Neural cell (in vitro differentiated cells): Measurements from ENCODE around the gene ADTRP. TPM values are rescaled to one million over a fixed set of nuclear protein-coding genes. Genes with fewer than 3 reads are reported as not detected.

Experiments used
- H2AFZ ChIP-seq: fragments of 200-600, 300-800 bp; sonication (generic), shearing (Covaris generic); 2 replicates; pipeline ENCODE4 v1.6.0; 2014; ENCODE audit warnings: low read depth, mild to moderate bottlenecking, antibody characterized with exemption, low read length, moderate library complexity
- H3F3A ChIP-seq: fragments of 200-600 bp; shearing (Covaris generic); 2 replicates; pipeline ENCODE4 v1.6.1; 2016; ENCODE audit warnings: mild to moderate bottlenecking, moderate library complexity, mixed read lengths, antibody characterized with exemption, low read length; ENCODE audit not compliant: insufficient read depth, poor library complexity, severe bottlenecking
- H3K27ac ChIP-seq: fragments of 200-600, 300-800 bp; sonication (generic), shearing (Covaris generic); 2 replicates; pipeline ENCODE4 v1.5.1; 2014; ENCODE audit warnings: mild to moderate bottlenecking, low read length, moderate library complexity
- H3K27me3 ChIP-seq: fragments of 300-800, 200-600 bp; sonication (generic), shearing (Covaris generic); 2 replicates; pipeline ENCODE4 v1.6.0; 2014; ENCODE audit warnings: mild to moderate bottlenecking, low read depth, low read length, moderate library complexity; ENCODE audit not compliant: insufficient read depth
- H3K36me3 ChIP-seq: fragments of 300-800, 200-600 bp; sonication (generic), shearing (Covaris generic); 2 replicates; pipeline ENCODE4 v1.5.1; 2014; ENCODE audit warnings: mild to moderate bottlenecking, antibody characterized with exemption, low read length, moderate library complexity; ENCODE audit not compliant: insufficient read depth
- H3K4me2 ChIP-seq: fragments of 300-800, 200-600 bp; sonication (generic), shearing (Covaris generic); 2 replicates; pipeline ENCODE4 v1.6.0; 2014; ENCODE audit warnings: mild to moderate bottlenecking, low read length
- H3K4me3 ChIP-seq: fragments of 300-800, 200-600 bp; sonication (generic), shearing (Covaris generic); 2 replicates; pipeline ENCODE4 v1.5.1; 2014; ENCODE audit warnings: mild to moderate bottlenecking, low read length, moderate library complexity
- H3K79me2 ChIP-seq: fragments of 200-600 bp; shearing (Covaris generic); replicated peaks from 2 replicates; pipeline ENCODE4 v1.6.0; 2014; ENCODE audit warnings: mild to moderate bottlenecking, low read length, moderate library complexity; ENCODE audit not compliant: insufficient read depth
- H3K9ac ChIP-seq: fragments of 300-800, 200-600 bp; sonication (generic), shearing (Covaris generic); 2 replicates; pipeline ENCODE4 v1.6.1; 2016; ENCODE audit warnings: mild to moderate bottlenecking, low read length, mixed read lengths
- H3K9me2 ChIP-seq: fragments of 200-600 bp; shearing (Covaris generic); 2 replicates; pipeline ENCODE4 v1.6.1; 2016; ENCODE audit warnings: mild to moderate bottlenecking, low read length, mixed read lengths; ENCODE audit not compliant: insufficient read depth
- H3K9me3 ChIP-seq: fragments of 200-600, 300-800 bp; sonication (generic), shearing (Covaris generic); 2 replicates; pipeline ENCODE4 v1.6.1; 2016; ENCODE audit warnings: mild to moderate bottlenecking, mixed run types, low read length, moderate library complexity, mixed read lengths
- H4K20me1 ChIP-seq: fragments of 200-600 bp; shearing (Covaris generic); 2 replicates; pipeline ENCODE4 v1.6.1; 2016; ENCODE audit warnings: mild to moderate bottlenecking, mixed run types; ENCODE audit not compliant: insufficient read depth
- EP300 ChIP-seq: fragments of 450-650 bp; conservative IDR thresholded peaks from 2 replicates; pipeline ENCODE4 v1.6.1; 2014; ENCODE audit warnings: antibody characterized with exemption, mild to moderate bottlenecking, moderate library complexity; ENCODE audit not compliant: poor library complexity, severe bottlenecking
- EZH2 ChIP-seq: fragments of 200-600, 300-800 bp; shearing (Covaris generic), sonication (generic); IDR thresholded peaks from 2 replicates; pipeline ENCODE4 v1.6.1; 2014; ENCODE audit warnings: antibody characterized with exemption, low read length, borderline replicate concordance, mild to moderate bottlenecking; ENCODE audit not compliant: insufficient read depth, poor library complexity, severe bottlenecking
- MXI1 ChIP-seq: fragments of 450-650 bp; conservative IDR thresholded peaks from 2 replicates; pipeline ENCODE4 v1.6.1; 2014; ENCODE audit warnings: antibody characterized with exemption, mild to moderate bottlenecking; ENCODE audit not compliant: poor library complexity, severe bottlenecking
- POLR2AphosphoS5 ChIP-seq: IDR thresholded peaks from 2 replicates; pipeline ENCODE4 v1.6.1; 2012
- RAD21 ChIP-seq: fragments of 450-650 bp; conservative IDR thresholded peaks from 2 replicates; pipeline ENCODE4 v1.6.1; 2014; ENCODE audit warnings: antibody characterized with exemption, mild to moderate bottlenecking, moderate library complexity
- SMC3 ChIP-seq: fragments of 450-650 bp; conservative IDR thresholded peaks from 2 replicates; pipeline ENCODE4 v1.6.1; 2014; ENCODE audit warnings: antibody characterized with exemption, mild to moderate bottlenecking, moderate library complexity; ENCODE audit not compliant: poor library complexity
- TAF1 ChIP-seq: IDR thresholded peaks from 2 replicates; pipeline ENCODE4 v1.6.1; 2012; ENCODE audit warnings: low read depth
- polyA plus RNA-seq: library from polyadenylated mRNA; depleted of rRNA; stranded (reverse); fragments of >200 nt; gene quantifications from 2 replicates; pipeline ENCODE4 v1.2.3, GENCODE V29; 2014
- TF ChIP-seq, protein P1 (sequence below): fragments of 450-650 bp; IDR thresholded peaks from 2 replicates; pipeline ENCODE4 v1.5.1; 2014; ENCODE audit warnings: antibody characterized with exemption, mild to moderate bottlenecking, moderate library complexity; ENCODE audit not compliant: poor library complexity, severe bottlenecking
- TF ChIP-seq, protein P2 (sequence below): IDR thresholded peaks from 2 replicates; pipeline ENCODE4 v1.6.1; 2012; ENCODE audit warnings: borderline replicate concordance

ADTRP gene
- polyA plus RNA-seq, 1 donor from 2014 or later = not detected

DNA sequence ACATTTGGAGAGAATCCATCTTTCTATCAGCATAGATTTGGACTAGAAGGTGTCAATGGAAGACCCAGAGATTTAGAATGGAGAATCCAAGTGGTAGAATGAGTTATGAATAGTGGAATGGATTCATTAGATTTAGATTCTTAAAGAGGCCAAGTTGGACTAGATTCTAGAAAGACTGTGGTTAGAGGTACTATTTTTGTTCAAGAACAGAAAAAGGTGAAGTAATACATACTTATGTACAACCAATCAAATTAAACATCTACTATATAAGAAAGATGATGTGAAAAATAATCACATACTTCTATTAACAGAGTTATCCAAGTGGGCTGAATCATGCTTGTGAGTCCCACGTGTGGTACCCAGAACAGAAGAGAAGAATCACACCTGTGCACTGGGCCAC, 33.8 kb upstream of the ADTRP start:
- H3K27me3 ChIP-seq = no peaks in the 10 kb centered on the region
- H2AFZ ChIP-seq = no peak overlapping the region
- TF ChIP-seq SMC3 (no peak), EZH2 (no peak), EP300 (no peak), MXI1 (no peak), RAD21 (no peak), POLR2AphosphoS5 (no peak), TAF1 (no peak)
- TF ChIP-seq, protein P1, sequence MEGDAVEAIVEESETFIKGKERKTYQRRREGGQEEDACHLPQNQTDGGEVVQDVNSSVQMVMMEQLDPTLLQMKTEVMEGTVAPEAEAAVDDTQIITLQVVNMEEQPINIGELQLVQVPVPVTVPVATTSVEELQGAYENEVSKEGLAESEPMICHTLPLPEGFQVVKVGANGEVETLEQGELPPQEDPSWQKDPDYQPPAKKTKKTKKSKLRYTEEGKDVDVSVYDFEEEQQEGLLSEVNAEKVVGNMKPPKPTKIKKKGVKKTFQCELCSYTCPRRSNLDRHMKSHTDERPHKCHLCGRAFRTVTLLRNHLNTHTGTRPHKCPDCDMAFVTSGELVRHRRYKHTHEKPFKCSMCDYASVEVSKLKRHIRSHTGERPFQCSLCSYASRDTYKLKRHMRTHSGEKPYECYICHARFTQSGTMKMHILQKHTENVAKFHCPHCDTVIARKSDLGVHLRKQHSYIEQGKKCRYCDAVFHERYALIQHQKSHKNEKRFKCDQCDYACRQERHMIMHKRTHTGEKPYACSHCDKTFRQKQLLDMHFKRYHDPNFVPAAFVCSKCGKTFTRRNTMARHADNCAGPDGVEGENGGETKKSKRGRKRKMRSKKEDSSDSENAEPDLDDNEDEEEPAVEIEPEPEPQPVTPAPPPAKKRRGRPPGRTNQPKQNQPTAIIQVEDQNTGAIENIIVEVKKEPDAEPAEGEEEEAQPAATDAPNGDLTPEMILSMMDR = no peak
- TF ChIP-seq, protein P2, sequence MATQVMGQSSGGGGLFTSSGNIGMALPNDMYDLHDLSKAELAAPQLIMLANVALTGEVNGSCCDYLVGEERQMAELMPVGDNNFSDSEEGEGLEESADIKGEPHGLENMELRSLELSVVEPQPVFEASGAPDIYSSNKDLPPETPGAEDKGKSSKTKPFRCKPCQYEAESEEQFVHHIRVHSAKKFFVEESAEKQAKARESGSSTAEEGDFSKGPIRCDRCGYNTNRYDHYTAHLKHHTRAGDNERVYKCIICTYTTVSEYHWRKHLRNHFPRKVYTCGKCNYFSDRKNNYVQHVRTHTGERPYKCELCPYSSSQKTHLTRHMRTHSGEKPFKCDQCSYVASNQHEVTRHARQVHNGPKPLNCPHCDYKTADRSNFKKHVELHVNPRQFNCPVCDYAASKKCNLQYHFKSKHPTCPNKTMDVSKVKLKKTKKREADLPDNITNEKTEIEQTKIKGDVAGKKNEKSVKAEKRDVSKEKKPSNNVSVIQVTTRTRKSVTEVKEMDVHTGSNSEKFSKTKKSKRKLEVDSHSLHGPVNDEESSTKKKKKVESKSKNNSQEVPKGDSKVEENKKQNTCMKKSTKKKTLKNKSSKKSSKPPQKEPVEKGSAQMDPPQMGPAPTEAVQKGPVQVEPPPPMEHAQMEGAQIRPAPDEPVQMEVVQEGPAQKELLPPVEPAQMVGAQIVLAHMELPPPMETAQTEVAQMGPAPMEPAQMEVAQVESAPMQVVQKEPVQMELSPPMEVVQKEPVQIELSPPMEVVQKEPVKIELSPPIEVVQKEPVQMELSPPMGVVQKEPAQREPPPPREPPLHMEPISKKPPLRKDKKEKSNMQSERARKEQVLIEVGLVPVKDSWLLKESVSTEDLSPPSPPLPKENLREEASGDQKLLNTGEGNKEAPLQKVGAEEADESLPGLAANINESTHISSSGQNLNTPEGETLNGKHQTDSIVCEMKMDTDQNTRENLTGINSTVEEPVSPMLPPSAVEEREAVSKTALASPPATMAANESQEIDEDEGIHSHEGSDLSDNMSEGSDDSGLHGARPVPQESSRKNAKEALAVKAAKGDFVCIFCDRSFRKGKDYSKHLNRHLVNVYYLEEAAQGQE = no peak
- H3K27ac ChIP-seq = no peak overlapping the region
- H3K9me3 ChIP-seq = no peaks in the 10 kb centered on the region
- no peaks in the 10 kb centered on the region for H3K36me3 ChIP-seq
- H3K9me2 ChIP-seq = no peaks in the 10 kb centered on the region
- H3K4me3 ChIP-seq = no peak overlapping the region
- no peaks in the 10 kb centered on the region for H4K20me1 ChIP-seq
- no peak overlapping the region for H3K9ac ChIP-seq
- H3F3A ChIP-seq = no peaks in the 10 kb centered on the region
- H3K79me2 ChIP-seq = no peaks in the 10 kb centered on the region
- no peak overlapping the region for H3K4me2 ChIP-seq

DNA sequence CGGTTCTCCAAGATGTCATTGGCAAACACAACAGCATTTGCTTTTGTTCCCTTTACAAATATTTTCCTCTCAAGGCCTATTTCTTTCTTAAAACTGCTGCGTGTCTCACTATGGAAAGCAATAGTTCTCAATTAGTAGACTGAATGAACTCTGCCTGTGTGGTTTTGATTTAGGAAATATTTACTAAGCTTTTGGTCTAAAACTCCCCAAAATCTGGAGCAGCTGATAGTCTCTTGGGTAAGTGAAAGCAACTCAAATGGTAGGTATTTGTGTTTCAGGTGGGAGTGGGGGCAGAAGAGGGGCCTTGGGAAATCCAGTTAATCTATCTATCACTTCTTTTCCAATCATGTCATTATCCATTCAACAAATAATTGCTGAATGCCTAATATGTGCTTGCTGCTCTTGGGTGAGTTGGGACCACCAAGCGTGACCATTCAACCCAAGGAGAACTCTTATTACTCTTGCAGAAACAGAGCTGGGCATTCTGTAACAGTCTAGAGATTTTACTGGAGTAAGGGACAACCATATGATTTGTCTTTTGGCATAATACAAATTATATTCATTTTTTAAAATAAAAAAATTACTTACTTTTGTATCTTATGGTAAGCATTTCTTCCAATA, 33.2 kb upstream of the ADTRP start:
- no peak overlapping the region for H3K9ac ChIP-seq

More for the DNA sequence above, 33.2 kb upstream of the ADTRP start:
- H3K27me3 ChIP-seq = no peaks in the 10 kb centered on the region
- no peaks in the 10 kb centered on the region for H3K9me2 ChIP-seq
- H3F3A ChIP-seq = no peaks in the 10 kb centered on the region
- H3K79me2 ChIP-seq = no peaks in the 10 kb centered on the region
- no peak overlapping the region for H3K4me2 ChIP-seq
- H3K36me3 ChIP-seq = no peaks in the 10 kb centered on the region
- no peaks in the 10 kb centered on the region for H4K20me1 ChIP-seq
- H3K4me3 ChIP-seq = no peak overlapping the region
- no peak overlapping the region for H2AFZ ChIP-seq
- H3K9me3 ChIP-seq = no peaks in the 10 kb centered on the region
- no peak overlapping the region for H3K27ac ChIP-seq
- TF ChIP-seq POLR2AphosphoS5 = no peak
- TF ChIP-seq MXI1 = no peak
- TF ChIP-seq RAD21 = no peak
- TF ChIP-seq SMC3 = no peak
- no peak for TF ChIP-seq TAF1
- TF ChIP-seq, protein P1 = no peak
- no peak for TF ChIP-seq EZH2
- no peak for TF ChIP-seq EP300
- TF ChIP-seq, protein P2 = no peak
